Measurements from ENCODE around the gene MAD1L1.

GRCh38 chr7:1883031-1883761 is 349.5 kb downstream of the MAD1L1 start:
- TF ChIP-seq ZNF281 (CRISPR knock-in tag; IDR thresholded peaks at IDR 0.05): no peak
- TF ChIP-seq CTCF (IDR thresholded peaks at IDR 0.05): no peak
- TF ChIP-seq IRF2 (CRISPR knock-in tag; IDR thresholded peaks at IDR 0.05; ENCODE audit: borderline replicate concordance, low read depth): no peak
- TF ChIP-seq SMAD3 (CRISPR knock-in tag; IDR thresholded peaks at IDR 0.05; ENCODE audit: borderline replicate concordance): no peak
